ENCODE measurements around the gene ABCA7.

Gene ABCA7

DNA sequence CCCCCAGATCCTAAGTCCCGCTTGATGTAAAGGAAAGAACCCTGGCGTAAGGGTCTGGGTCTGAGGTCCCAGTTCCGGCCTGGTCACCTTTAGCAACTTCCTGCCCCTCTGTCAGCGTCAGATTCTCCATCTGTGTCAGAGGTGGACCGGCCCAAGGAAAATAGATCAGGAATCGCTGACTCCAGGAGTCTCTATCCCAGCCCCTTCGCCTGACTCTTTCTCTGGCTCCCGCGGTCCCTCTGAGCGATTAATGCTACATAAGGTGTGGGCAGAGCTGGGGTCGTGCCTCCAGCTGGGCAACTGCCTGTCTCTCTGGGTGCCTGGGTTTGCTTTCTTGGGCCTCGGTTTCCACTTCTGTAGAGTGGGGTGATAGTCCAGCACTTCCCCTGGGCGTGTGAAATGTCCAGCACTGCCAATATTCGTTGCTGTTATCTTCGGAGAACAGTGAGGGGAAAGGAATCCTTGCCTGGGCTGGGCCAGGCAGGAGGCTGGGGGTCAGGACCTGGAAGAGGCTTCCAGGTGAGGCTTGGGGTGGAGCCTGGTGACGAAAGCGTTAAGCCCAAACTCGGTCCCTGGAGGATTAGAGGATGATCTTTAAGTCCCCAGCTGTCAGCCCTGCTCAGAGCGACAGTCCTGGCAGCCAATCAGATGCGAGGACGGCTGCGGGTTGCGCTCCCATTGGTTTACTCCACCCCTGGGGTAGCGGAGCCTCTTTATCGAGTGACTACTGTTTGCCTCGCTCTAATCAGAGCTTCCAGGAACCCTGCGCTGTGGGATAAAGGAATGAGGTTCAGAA is 767 bp downstream of the ABCA7 start:
- peak; percentile 75 for DNase-seq (ENCODE audit: low read depth, low spot score)

DNA sequence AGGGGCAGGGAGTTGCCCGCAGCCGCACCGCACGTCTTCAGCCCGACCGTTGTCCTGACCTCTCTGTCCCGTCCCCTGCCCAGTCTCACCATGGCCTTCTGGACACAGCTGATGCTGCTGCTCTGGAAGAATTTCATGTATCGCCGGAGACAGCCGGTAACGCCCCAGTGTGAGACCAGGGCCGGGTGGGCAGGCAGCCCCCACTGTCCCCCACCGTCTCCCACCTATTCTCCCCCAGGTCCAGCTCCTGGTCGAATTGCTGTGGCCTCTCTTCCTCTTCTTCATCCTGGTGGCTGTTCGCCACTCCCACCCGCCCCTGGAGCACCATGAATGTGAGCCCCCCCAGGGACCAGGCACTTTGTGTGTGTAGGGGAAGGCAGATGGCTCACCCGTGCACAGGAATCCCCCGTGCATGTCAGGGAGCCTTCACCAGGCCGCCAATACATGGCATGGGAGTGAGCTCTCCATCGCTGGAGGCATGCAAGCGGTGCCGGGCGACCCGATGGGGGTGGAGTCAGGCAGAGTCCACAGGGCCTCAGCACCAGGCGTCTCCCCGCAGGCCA is 1.4 kb downstream of the ABCA7 start:
- no peak for DNase-seq (ENCODE audit: low read depth, low spot score)

GRCh38 chr19:1041835-1042685 is 2.2 kb downstream of the ABCA7 start:
- DNase-seq (ENCODE audit: low read depth, low spot score), result no peak

DNA sequence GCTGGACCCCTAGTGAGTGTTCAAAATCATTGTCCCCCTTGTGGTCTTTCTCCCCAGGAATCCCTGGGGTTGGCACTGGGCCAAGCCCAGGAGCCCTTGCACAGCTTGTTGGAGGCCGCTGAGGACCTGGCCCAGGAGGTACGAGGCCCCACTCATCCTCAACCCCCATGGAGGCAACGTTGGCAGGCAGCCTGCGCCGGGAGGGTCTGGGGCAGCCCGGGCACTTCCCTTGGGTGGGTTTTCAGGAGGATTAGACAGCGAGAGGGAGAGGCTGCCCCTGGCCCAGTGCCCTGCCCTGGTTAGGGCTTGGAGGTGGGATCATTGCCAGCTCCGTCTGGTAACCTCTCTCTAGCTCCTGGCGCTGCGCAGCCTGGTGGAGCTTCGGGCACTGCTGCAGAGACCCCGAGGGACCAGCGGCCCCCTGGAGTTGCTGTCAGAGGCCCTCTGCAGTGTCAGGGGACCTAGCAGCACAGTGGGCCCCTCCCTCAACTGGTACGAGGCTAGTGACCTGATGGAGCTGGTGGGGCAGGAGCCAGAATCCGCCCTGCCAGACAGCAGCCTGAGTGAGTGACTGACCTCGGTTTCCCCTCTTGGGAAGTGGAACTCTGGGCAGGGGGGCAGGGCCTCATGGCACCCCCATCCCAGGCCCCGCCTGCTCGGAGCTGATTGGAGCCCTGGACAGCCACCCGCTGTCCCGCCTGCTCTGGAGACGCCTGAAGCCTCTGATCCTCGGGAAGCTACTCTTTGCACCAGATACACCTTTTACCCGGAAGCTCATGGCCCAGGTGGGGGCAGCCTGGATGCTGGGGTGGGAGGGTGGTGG is 3.0 kb downstream of the ABCA7 start:
- DNase-seq (ENCODE audit: low read depth, low spot score), result no peak

DNA sequence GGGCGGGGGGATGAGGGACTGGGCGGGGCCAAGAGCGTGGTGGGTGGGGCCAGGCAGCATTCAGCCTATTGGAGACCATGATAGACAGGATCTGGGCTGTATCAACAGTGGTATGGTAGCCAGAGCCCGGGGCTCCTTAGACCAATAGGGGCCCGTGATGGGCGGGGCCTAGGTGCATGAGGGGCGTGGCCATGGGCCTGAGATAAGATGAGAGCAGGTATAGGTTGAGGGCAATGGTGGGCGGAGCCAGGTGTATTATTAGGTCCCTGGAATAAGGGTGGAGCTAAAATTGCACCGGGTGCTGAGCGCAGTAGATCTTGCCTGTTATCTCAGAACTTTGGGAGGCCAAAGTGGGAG is 5.3 kb downstream of the ABCA7 start:
- no peak for DNase-seq (ENCODE audit: low read depth, low spot score)

DNA sequence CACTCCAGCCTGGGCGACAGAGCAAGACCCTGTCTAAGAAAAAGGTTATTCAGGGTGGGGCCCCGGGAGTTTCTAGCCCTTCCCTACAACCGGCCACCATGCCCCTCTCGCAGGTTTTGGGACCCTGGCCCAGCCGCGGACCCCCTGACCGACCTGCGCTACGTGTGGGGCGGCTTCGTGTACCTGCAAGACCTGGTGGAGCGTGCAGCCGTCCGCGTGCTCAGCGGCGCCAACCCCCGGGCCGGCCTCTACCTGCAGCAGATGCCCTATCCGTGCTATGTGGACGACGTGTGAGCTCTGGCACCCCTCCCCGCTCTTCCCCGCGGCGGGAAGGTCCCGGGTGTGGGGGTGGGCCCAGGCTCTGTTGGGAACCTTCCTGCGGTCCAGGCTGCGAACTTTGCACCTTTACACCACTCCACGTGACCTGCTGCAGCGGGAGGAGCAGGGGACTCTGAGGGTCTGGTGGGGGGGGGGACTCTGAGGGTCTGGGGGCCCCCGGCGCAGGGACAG is 6.3 kb downstream of the ABCA7 start:
- DNase-seq (ENCODE audit: low read depth, low spot score), result no peak

DNA sequence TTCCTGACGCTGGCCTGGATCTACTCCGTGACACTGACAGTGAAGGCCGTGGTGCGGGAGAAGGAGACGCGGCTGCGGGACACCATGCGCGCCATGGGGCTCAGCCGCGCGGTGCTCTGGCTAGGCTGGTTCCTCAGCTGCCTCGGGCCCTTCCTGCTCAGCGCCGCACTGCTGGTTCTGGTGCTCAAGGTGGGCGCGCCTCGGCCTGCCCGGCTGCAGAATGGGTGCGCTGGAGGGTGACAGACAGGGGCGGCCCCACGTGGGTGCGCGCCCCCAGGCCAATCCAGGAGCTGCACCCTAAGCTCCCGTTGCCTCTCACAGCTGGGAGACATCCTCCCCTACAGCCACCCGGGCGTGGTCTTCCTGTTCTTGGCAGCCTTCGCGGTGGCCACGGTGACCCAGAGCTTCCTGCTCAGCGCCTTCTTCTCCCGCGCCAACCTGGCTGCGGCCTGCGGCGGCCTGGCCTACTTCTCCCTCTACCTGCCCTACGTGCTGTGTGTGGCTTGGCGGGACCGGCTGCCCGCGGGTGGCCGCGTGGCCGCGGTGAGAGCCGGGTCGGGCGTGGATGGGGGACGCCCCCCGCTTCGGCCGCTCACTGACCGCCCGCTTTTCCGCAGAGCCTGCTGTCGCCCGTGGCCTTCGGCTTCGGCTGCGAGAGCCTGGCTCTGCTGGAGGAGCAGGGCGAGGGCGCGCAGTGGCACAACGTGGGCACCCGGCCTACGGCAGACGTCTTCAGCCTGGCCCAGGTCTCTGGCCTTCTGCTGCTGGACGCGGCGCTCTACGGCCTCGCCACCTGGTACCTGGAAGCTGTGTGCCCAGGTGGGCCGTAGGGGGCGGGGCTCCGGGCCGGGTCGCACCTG is 7.2 kb downstream of the ABCA7 start:
- DNase-seq (ENCODE audit: low read depth, low spot score), result no peak

- DNase-seq (ENCODE audit: low read depth, low spot score), result no peak
Observed at GRCh38 chr19:1047696-1048147, 7.8 kb downstream of the ABCA7 start.

DNA sequence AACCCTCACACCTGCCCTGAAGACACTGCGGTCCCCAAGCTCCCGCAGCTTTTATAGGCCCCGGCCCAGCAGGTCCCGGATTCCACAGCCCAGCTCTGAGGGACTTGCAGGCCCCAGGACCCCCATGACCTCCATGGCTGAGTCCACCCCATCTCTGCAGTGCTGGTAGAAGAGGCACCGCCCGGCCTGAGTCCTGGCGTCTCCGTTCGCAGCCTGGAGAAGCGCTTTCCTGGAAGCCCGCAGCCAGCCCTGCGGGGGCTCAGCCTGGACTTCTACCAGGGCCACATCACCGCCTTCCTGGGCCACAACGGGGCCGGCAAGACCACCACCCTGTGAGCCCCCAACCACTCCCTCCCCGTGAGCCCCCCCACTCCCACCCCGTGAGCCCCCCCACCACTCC is 9.2 kb downstream of the ABCA7 start:
- no peak for DNase-seq (ENCODE audit: low read depth, low spot score)

GRCh38 chr19:1049800-1050199 is 9.9 kb downstream of the ABCA7 start:
- no peak for DNase-seq (ENCODE audit: low read depth, low spot score)

GRCh38 chr19:1050989-1051788 is 11.3 kb downstream of the ABCA7 start:
- DNase-seq (ENCODE audit: low read depth, low spot score), result no peak

DNA sequence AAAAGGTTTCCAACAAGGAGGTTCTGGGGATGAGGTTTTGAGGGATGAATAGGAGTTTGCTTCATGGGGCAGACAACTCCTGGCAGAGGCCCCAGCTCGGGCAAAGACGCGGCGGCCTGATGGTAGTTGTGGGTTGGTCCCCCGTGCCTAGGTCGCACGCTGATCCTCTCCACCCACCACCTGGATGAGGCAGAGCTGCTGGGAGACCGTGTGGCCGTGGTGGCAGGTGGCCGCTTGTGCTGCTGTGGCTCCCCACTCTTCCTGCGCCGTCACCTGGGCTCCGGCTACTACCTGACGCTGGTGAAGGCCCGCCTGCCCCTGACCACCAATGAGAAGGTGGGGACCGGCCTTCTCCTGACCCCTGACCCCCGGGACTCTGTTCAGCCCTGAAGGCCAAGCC is 11.9 kb downstream of the ABCA7 start:
- DNase-seq (ENCODE audit: low read depth, low spot score), result no peak

DNA sequence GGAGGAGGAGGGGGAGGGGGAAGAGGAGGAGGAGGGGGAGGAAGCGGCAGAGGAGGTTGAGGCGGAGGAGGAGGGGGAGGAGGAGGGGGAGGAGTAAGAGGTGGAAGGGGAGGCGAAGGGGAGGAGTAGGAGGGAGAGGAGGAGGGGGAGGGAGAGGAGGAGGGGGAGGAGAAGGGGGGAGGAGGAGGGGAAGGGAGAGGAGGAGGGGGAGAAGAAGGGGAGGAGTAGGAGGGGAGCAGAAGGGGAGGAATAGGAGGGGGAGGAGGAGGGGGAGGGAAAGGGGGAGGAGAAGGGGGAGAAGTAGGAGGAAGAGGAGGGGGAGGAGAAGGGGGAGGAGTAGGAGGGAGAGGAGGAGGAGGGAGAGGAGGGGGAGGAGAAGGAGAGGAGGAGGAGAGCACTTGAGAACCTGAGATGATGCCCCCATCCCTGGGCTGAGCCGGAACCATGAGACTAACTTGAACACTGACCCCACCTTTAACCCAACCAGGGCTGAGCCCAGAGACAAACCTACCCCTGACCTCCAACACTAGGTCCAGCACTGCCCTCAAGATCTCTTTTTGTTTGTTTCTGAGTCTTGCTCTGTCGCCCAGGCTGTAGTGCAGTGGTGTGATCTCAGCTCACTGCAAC is 12.6 kb downstream of the ABCA7 start:
- no peak for DNase-seq (ENCODE audit: low read depth, low spot score)

DNA sequence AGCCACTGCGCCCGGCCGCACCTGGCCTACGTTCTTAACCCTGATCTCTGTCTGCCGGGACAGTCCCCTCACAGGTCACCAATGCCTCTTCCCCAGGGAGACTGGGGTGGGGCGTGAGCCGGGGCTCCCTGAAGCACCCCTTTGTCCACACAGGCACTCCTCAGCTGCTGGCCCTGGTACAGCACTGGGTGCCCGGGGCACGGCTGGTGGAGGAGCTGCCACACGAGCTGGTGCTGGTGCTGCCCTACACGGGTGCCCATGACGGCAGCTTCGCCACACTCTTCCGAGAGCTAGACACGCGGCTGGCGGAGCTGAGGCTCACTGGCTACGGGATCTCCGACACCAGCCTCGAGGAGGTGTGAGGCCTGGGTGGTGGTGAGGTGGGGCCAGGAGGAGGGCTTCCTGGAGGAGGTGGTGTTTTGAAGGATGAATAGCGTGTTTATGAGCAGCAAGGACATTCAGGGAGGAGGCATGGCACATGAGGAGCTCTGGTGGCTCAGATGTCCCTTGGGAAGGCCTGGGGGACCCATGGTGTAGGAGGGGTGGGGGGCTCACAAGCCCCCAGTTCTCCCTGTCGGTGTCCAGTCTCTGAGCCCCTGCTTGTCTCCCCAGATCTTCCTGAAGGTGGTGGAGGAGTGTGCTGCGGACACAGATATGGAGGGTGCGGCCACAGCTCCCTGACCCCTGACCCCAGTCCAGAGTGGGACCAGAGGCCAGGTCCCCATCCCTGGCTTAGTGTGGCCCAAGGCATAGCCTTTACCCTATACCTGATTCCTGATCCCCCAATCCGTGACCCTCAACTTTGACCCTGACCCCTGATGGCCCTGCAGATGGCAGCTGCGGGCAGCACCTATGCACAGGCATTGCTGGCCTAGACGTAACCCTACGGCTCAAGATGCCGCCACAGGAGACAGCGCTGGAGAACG is 13.5 kb downstream of the ABCA7 start:
- DNase-seq (ENCODE audit: low read depth, low spot score), result no peak

GRCh38 chr19:1054102-1055027 is 14.5 kb downstream of the ABCA7 start:
- DNase-seq (ENCODE audit: low read depth, low spot score), result no peak

DNA sequence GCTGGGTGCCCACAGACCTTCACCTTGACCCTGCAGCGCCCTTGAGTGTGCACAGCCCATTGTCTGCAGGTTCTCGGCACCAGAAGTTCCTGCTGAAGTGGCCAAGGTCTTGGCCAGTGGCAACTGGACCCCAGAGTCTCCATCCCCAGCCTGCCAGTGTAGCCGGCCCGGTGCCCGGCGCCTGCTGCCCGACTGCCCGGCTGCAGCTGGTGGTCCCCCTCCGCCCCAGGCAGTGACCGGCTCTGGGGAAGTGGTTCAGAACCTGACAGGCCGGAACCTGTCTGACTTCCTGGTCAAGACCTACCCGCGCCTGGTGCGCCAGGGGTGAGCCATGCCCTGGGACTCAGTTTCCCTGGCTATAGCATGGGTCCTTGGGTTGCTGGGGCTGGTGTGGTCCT is 15.1 kb downstream of the ABCA7 start:
- DNase-seq (ENCODE audit: low read depth, low spot score), result no peak

All from activated CD4-positive, CD25-positive, alpha-beta regulatory T cell treated with anti-CD3 and anti-CD28 coated beads, Interleukin-2, amount 50 U/mL, for 16 hours (primary cell).